Measurements from ENCODE around the gene SMIM38. TPM values are rescaled to one million over a fixed set of nuclear protein-coding genes. Genes with fewer than 3 reads are reported as not detected.
"Not testable (repeated sequence)": the region's sequence is repeated elsewhere in the genome, so short reads cannot be mapped to it uniquely, and the experiment has no call there.

The SMIM38 gene
- total and polyA plus RNA-seq, 10 donors, result 0.02 to 2.0 (median 0.93) TPM

- intact Hi-C loops (cut with DNase I; ENCODE audit: low total_unique reads), result no loop called here
- no peaks in the 10 kb centered on the region for H3K27me3 ChIP-seq (replicated peaks in 1 of 7)
- 91 to 98% (median 96%) methylated on average over 9 of the region's 9 CpGs for WGBS, 5 donors
- H3K9me3 ChIP-seq, result peaks cover 0 to 17% (median 11%) of the 10 kb centered on the region in 8 donors
- no peak overlapping the region for H3K27ac ChIP-seq
- H3K4me1 ChIP-seq, result peaks cover 0 to 9% (median 6%) of the 10 kb centered on the region in 6 donors
- DNase-seq, result peak; percentile 55
- no peak overlapping the region for H3K4me3 ChIP-seq
- TF ChIP-seq CTCF (IDR thresholded peaks at IDR 0.05 in 8 of 11, conservative IDR thresholded peaks at IDR 0.05 in 3 of 11) (no peak), POLR2AphosphoS5 (IDR thresholded peaks at IDR 0.05) (no peak), POLR2A (IDR thresholded peaks at IDR 0.05) (no peak)
- no peaks in the 10 kb centered on the region for H3K36me3 ChIP-seq
Observed at GRCh38 chr11:69136471-69136870, 19.3 kb upstream of the SMIM38 start.

DNA sequence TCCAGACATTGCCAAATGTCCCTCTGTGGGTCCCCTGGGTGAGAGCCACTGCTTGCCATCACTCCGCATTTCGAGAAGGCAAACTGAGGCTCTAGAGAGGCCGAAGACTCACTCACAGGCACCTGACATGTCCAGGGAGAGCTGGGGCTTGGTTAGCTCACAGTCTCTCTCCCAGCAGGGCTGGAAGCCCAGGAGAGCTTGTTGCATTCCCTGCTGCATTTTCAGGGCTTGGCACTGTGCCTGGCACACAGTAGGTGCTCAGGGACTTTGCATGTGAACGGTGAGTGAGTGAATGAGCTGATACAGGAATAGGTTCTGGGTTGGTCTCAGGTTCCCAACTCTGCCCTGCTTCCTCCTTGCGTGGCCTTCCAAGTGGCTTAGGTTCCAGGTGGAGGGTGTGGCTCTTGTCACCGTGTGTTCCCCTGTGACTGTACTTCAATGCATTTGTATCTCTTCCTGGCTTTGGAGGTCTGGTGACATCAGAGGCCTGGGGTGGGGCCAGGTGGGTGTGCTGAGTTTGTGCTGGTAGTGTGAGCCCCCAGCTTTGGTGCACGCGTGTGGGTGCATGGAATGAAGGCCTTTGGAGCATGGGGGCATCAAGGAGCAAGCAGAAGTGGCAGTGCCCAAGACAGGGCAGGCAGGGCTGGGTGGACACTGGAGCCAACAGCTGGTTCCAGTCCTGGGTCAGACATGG is 18.4 kb upstream of the SMIM38 start:
- TF ChIP-seq POLR2AphosphoS5 (IDR thresholded peaks at IDR 0.05) (no peak), CTCF (IDR thresholded peaks at IDR 0.05 in 8 of 11, conservative IDR thresholded peaks at IDR 0.05 in 3 of 11) (no peak), POLR2A (IDR thresholded peaks at IDR 0.05) (no peak)
- peak; percentile 53 for DNase-seq
- Histone ChIP-seq H3K9me3 (peaks cover 0 to 23% (median 11%) of the 10 kb centered on the region in 8 donors), H3K4me3 (no peak overlapping the region), H3K27me3 (replicated peaks in 1 of 7) (no peaks in the 10 kb centered on the region), H3K36me3 (no peaks in the 10 kb centered on the region), H3K27ac (no peak overlapping the region), H3K4me1 (peaks cover 0 to under 1% (median 0%) of the 10 kb centered on the region in 6 donors)
- 84 to 89% (median 88%) methylated on average over 8 of the region's 8 CpGs for WGBS, 5 donors
- intact Hi-C loops (cut with DNase I; ENCODE audit: low total_unique reads), result no loop called here

DNA sequence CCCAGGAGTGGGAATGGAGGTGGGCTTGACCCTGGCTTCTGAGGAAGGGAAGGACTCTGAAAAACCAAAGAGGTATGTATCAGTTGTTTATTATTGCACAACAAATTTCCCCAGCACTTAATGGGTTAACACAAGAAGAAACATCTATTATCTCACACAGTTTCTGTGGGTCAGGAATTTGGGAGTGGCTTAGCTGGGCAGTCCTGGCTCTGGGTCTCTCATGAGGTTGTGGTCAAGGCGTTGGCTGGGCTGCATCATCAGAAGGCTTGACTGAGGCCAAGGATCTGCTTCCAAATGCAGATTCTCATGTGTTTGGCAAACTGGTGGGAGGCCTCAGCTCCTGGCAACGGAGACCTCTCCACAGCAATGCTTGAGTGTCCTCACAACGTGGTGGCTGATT is 17.5 kb upstream of the SMIM38 start:
- no peaks in the 10 kb centered on the region for H3K4me1 ChIP-seq
- H3K27ac ChIP-seq, result no peak overlapping the region
- DNase-seq, result peak; percentile 34
- TF ChIP-seq POLR2AphosphoS5 (IDR thresholded peaks at IDR 0.05) (no peak), CTCF (IDR thresholded peaks at IDR 0.05 in 8 of 11, conservative IDR thresholded peaks at IDR 0.05 in 3 of 11) (no peak), POLR2A (IDR thresholded peaks at IDR 0.05) (no peak)
- no peak overlapping the region for H3K4me3 ChIP-seq
- WGBS, 5 donors, result 53 to 80% (median 69%) methylated on average over 1 to 3 of the region's 3 CpGs
- intact Hi-C loops (cut with DNase I; ENCODE audit: low total_unique reads), result no loop called here
- no peaks in the 10 kb centered on the region for H3K27me3 ChIP-seq (replicated peaks in 1 of 7)
- peaks cover 0 to 19% (median 6%) of the 10 kb centered on the region in 8 donors for H3K9me3 ChIP-seq
- no peaks in the 10 kb centered on the region for H3K36me3 ChIP-seq

- H3K36me3 ChIP-seq; H3K4me1 ChIP-seq; H3K27me3 ChIP-seq (replicated peaks in 1 of 7); H3K27ac ChIP-seq; intact Hi-C loops (cut with DNase I; ENCODE audit: low total_unique reads); H3K4me3 ChIP-seq; DNase-seq: not testable (repeated sequence)
- 93 to 99% (median 96%) methylated on average over 7 of the region's 7 CpGs for WGBS, 5 donors
- H3K9me3 ChIP-seq, result peaks cover 0 to 13% (median 3%) of the 10 kb centered on the region in 8 donors
Observed at GRCh38 chr11:69140161-69140560, 15.6 kb upstream of the SMIM38 start.

Measured in spleen (tissue), 11 donors.